ENCODE data around the gene TSBP1. TPM values are rescaled to one million over a fixed set of nuclear protein-coding genes. Genes with fewer than 3 reads are reported as not detected.

TSBP1 gene
- total and polyA plus RNA-seq, 9 of the 15 experiments (the other 6 are each of a cell fraction or from before 2014, with no cell fraction given), result not detected

- TF ChIP-seq SMC3 (conservative IDR thresholded peaks at IDR 0.05; ENCODE audit: insufficient read depth, low read depth, low read length), result peak; percentile 95
- 0 out of 2 replicates have a peak, but pooled peaks have one; percentile 19 for TF ChIP-seq JUND (IDR thresholded peaks at IDR 0.05; ENCODE audit: borderline replicate concordance, low read depth, low read length)
- no peak; the same call in 2 of the 3 replicates for TF ChIP-seq JUND (tag; IDR thresholded peaks at IDR 0.05; ENCODE audit: borderline replicate concordance, low read depth, low read length)
- no peak for TF ChIP-seq RBFOX2 (IDR thresholded peaks at IDR 0.05; ENCODE audit: low read depth, low read length)
- peak; percentile 71 for TF ChIP-seq ARID2 (IDR thresholded peaks at IDR 0.05)
- peak; percentile 48; the same call in 1 of the 2 replicates for TF ChIP-seq CHAMP1 (IDR thresholded peaks at IDR 0.05)
- TF ChIP-seq CBX3 (IDR thresholded peaks at IDR 0.05; ENCODE audit: borderline replicate concordance in 1 of 2, low read length in 2 of 2), result no peak
- TF ChIP-seq TEAD2 (tag; IDR thresholded peaks at IDR 0.05), result no peak
- TF ChIP-seq EHMT2 (IDR thresholded peaks at IDR 0.05), result 0 out of 2 replicates have a peak, but pooled peaks have one; percentile 17
- TF ChIP-seq RCOR1 (IDR thresholded peaks at IDR 0.05; ENCODE audit: borderline replicate concordance in 1 of 2, low read depth in 2 of 2, low read length in 2 of 2), result peak in 1 of 2 experiments; percentile 59; a peak in 1 of 4 replicates
- peak; percentile 23 for TF ChIP-seq ZFP36 (IDR thresholded peaks at IDR 0.05; ENCODE audit: low read depth, low read length, partially characterized antibody)
- no peak for TF ChIP-seq ZFP30 (CRISPR knock-in tag; IDR thresholded peaks at IDR 0.05; ENCODE audit: borderline replicate concordance)
- TF ChIP-seq STAG1 (CRISPR knock-in tag; IDR thresholded peaks at IDR 0.05; ENCODE audit: borderline replicate concordance), result peak; percentile 77; the same call in 1 of the 2 replicates
- TF ChIP-seq TEAD4 (IDR thresholded peaks at IDR 0.05; ENCODE audit: low read length), result no peak
- TF ChIP-seq TEAD4 (CRISPR knock-in tag; IDR thresholded peaks at IDR 0.05; ENCODE audit: borderline replicate concordance), result no peak
- no peak for TF ChIP-seq PHF21A (IDR thresholded peaks at IDR 0.05; ENCODE audit: borderline replicate concordance, low read depth)
- TF ChIP-seq TFAM (CRISPR knock-in tag; conservative IDR thresholded peaks at IDR 0.05), result no peak
- TF ChIP-seq RAD21 (CRISPR knock-in tag; conservative IDR thresholded peaks at IDR 0.05 in 1 of 2, IDR thresholded peaks at IDR 0.05 in 1 of 2), result peak; percentile 87 to 95
- TF ChIP-seq ARHGAP35 (IDR thresholded peaks at IDR 0.05; ENCODE audit: partially characterized antibody), result no peak
- 0 out of 2 replicates have a peak, but pooled peaks have one; percentile 4 for TF ChIP-seq BHLHE40 (IDR thresholded peaks at IDR 0.05; ENCODE audit: low read length)
- TF ChIP-seq, protein P1, sequence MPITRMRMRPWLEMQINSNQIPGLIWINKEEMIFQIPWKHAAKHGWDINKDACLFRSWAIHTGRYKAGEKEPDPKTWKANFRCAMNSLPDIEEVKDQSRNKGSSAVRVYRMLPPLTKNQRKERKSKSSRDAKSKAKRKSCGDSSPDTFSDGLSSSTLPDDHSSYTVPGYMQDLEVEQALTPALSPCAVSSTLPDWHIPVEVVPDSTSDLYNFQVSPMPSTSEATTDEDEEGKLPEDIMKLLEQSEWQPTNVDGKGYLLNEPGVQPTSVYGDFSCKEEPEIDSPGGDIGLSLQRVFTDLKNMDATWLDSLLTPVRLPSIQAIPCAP (CRISPR knock-in tag; IDR thresholded peaks at IDR 0.05; ENCODE audit: borderline replicate concordance), result no peak
Measured at GRCh38 chr6:32413427-32414047, 41.8 kb upstream of the TSBP1 start (continued).

Measured in K562 (cell line).